Esophagus muscularis mucosa (tissue), 4 donors: ENCODE measurements around the gene FTO.

Experiments
- CTCF ChIP-seq, 3 experiments: fragments of 200-600 bp in 2 of 3; fragments of 450-650 bp in 1 of 3; sonication (generic) in 2 of 3; IDR thresholded peaks; one replicate each; pipeline ENCODE4 v1.5.1; 2017 to 2019; ENCODE audit warnings: antibody characterized with exemption in 3 of 3, mild to moderate bottlenecking in 2 of 3, moderate library complexity in 1 of 3
- EP300 ChIP-seq: sonication (generic); formaldehyde crosslinking; IDR thresholded peaks from one replicate; pipeline ENCODE4 v1.6.1; 2017; ENCODE audit warnings: antibody characterized with exemption
- POLR2A ChIP-seq: fragments of 450-650 bp; IDR thresholded peaks from one replicate; pipeline ENCODE4 v1.6.1; 2017; ENCODE audit warnings: antibody characterized with exemption, moderate library complexity, mild to moderate bottlenecking, low read depth

GRCh38 chr16:53714205-53715022, 10.5 kb downstream of the FTO start:
- TF ChIP-seq CTCF (IDR thresholded peaks at IDR 0.05) = no peak
- TF ChIP-seq POLR2A = no peak
- TF ChIP-seq EP300 = no peak
